ENCODE data around the gene KAT2A. TPM values are rescaled to one million over a fixed set of nuclear protein-coding genes. Genes with fewer than 3 reads are reported as not detected.
"Not testable (repeated sequence)": the region's sequence is repeated elsewhere in the genome, so short reads cannot be mapped to it uniquely, and the experiment has no call there.

KAT2A gene
- total RNA-seq = 24.1 and 26.2 TPM in 2 replicates

DNA sequence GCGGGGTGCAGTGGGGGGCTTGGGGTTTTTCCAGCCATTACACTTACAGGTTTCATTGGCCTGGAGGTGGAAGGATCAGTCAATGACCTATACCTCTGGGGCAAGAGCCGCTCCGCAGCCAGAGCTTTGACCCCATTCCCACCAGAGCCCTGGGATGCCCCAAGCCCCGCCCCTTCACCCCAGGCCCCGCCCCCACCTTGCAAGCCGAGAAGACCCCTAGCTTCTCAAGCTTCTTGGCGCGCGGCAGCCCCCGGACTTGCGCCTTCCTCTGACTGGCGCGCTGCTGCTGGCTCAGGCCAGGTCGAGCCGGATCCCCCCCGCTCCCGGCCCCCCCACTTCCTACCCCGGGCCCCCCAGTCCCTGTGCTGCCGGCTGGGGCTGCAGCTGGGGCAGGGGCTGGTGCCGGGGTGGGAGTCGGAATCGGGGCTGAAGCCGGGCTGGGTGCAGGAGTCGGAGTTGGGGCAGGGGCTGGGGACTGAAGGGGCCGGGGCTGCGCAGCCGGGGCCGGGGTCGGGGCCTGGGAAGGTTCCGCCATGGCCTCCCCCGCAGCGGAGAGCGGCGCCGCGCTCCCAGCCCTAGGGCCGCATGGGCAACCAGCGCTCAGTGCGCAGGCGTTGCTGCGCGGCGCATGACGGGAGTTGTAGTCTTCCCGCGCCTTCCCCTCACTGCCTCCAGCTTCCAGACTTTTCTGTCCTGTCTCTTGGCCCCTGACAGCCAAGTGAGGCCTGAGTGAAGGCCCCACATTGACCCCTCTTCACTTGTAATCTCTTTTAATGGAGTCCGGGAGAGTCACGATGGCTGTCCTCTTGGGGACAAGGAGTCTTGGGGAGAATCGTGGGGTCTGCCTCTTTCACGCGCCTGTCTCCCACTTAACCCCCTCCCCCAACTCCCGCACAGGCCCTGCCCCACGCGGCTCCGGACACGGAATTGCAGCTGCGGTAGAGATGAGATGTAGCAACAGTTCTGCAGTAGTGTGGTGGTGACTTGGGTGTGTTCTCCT lies at the start of gene KAT2A:
KAT2A (minus strand) TSS at position 598 of the 1,000 bp plus-strand sequence; CDS start at position 535, 63 bp downstream.
- DNase-seq (ENCODE audit: extremely low read depth, low read depth, low spot score) = no peak

DNA sequence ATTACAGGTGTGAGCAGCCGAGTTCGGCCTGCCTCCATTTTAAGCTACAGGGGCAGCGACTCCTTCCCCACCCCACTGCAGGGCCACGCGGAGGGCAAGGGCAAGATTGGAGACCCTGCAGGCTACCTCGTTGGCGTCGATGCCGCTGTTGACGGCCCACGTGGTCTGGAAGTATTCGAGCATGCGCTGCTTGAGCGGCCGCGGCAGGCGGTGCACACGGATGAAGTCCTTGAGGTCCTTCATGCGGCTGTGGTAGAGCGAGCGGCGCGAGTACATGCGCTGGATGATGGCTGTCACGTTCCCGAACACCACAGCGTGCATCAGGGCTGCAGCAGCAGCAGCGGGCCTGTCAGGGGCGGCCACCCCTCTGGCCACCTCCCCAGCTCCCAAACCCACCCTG lies 48.2 kb upstream of the KAT2A start:
- DNase-seq (ENCODE audit: extremely low read depth, low read depth, low spot score) = no peak

DNA sequence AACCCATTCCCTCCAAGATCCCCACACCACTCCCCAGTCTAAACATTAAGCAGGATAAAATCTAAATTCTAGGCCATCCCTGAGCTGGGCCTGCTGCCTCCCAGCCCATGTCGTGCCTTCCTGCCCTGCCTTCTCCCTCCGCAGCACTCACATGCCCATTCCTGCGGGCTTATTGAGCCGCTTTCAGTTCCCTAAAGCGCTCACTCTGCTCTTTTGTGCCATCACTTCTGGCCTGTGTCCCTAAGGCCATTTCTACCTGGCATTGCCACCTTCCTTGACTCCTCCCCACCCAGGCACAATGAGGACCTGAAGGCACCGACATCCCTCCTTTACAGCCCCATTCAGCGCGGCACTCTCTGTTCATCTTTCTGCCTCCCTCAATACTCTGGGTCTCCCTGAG lies 46.6 kb upstream of the KAT2A start:
- no peak for DNase-seq (ENCODE audit: extremely low read depth, low read depth, low spot score)

DNA sequence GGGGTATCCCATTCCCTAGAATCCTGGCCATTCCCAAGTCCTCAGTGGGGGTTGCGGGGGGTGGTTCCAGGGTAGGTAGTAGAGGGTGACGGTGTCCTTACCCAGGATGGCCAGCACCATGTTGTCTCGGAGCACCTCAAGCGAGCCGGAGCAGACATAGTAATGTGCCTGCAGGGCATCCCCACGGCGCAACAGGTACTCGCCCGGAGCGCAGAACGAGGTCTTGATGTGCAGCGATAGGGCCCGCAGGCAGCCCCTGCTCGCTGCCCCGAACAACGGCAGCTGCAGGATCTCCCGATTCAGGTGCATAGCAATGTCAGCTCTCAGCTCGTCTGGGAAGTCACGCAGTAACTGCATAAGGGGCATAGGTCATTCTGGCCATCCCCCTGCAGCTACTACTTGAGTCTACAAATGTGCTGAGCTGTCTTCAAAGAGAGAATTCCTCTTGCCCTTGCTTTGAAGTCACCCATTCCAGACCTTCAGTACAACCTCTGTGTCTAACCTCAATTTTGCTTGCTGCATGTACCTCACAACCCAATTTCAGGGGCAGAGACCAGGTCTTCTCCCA lies 45.1 kb upstream of the KAT2A start:
- no peak for DNase-seq (ENCODE audit: extremely low read depth, low read depth, low spot score)

DNA sequence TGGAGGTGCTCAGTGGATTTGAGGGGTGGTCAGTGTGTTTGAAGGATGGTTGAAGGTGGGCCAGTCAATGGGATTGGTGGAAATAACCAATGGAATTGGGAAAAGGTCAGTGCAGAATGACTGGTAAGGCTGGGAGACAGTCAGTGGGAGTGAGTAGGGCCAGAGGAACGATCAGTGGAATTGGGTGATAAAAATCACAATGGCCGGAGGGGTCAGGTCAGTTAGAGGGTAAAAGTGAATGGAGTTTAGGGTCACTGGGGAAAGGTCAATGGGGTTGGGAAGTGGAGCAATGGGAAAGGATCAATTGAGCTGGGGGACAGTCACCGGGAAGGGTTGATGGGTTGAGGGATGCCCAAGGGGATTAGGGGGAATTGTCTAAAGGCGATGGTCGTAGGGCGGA lies 44.6 kb upstream of the KAT2A start:
- DNase-seq (ENCODE audit: extremely low read depth, low read depth, low spot score) = no peak

DNA sequence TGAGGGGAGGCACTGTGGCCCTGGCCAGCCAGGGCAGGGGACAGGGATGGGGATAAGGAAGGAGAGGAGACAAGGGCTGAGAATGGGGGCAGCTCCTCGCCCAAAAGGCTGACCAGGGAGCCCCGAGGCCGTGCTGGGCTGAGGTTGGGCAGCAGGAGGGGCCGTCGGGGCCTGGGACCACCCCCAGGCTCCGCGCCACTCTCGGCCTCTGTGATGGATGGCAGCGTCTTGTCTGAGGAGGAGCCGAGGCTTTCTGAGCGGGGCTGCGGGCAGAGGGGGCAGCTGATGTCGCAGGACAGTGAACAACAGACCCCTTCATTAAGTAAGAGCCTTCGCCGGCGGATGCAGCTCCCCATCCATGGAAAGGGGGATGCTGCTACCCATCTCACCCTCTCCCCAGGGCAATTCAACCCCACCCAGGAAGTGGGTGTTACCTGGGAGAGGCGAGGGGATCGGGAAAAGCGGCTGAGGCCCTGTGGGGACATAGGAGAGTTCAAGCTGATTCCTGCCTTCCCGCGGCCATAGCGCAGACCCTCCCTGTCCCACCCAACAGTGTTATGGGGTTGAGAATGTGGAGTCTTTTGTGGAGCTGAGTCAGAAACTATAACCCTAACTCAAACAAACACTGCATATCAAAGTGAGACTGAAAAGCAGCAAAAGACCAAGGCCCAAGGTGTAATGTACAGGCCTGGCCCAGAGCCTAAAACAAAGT lies 42.7 kb upstream of the KAT2A start:
- no peak for DNase-seq (ENCODE audit: extremely low read depth, low read depth, low spot score)

DNA sequence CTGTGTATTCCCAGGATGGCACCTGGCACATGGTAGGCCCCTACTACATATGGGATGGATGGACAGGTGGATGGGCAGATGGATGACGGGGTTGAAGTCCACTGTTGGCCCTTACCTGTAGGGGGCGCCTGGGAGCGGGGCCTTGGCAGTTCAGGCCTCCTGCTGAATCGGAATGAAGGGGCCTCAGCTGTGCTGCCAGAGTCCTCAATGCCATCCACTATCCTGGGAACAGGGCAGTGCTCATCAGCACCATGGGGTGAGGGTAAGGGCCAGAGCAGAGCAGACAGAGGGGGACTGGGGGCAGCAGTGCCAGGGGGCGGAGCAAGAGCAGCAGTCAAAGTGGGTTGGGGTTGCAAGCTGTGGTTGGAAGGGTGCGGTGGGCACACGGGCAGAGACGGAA lies 41.9 kb upstream of the KAT2A start:
- no peak for DNase-seq (ENCODE audit: extremely low read depth, low read depth, low spot score)

DNA sequence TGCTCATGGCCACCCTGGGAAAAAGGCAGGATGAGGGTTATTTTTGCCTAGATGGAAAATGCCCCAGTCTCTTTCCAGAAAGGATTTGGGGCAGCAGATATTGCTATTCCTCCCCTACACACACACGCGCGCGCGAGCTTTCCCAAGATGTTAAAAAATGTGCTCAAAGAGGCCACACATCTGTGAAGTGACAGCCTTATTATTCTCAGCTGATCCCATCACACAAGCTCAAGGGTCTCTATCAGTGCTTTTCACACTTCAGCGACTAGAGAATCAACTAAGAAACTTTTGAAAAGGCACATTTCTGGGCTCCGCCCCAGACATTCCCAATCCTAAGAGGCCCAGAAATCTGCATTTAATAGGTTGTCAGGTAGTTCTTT lies 39.4 kb upstream of the KAT2A start:
- DNase-seq (ENCODE audit: extremely low read depth, low read depth, low spot score) = no peak

DNA sequence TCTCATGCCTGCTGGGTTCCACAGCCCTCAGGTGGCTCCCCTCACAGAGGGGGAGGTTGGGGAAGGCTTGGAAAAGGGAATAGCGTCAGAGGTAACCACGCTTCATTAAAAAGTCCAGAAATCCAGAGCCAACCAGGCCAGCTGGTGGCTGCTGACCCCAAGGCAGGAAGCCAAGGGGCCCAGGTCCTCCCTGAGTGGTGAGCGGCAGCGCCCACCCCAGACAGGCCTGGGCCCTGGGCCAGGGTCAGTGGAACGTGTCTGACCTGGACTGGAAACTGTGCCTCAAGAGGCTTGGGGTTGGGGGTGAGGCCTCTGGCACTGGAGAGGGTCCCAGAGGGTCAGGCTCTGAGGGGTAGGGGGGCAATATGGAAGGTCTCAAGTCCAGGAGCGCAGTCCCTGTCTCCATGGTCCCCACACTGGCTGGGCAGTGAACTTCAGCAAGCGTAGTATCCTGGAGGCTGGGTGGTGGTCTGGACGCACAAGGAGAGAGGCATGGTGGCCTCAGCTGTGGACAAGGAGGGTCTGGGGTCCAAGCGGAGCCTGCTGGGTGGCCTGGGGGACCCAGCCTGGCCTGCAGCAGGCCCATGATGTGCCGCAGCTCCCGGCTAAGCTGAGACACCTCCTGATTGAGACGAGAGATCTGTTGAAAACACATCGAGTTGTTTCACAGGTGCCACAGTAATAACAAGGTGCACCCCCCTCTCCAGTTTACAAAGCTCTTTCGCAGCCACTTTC lies 38.8 kb upstream of the KAT2A start:
- DNase-seq (ENCODE audit: extremely low read depth, low read depth, low spot score) = no peak

DNA sequence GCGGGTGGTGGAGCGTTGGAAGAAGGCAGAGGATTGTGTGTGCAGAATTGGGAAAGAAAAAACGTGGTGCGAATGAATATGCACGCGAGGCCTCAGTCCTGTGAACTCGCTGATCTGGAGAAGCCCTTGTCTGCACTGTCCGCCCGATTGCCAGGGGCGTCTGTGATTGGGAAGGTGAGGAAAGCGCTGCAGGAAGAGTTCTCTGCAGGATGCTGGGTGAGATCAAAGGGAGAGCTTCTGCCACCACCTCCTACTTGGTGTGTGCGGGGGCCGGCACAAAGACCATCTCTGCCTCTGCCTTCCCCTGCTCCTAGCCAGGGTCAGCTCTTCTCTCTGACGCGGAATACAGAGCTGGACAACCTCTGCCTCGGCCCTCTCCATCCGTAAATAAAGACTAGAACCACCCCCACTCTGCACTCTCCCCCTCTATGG lies 34.5 kb upstream of the KAT2A start:
- DNase-seq (ENCODE audit: extremely low read depth, low read depth, low spot score) = no peak

DNA sequence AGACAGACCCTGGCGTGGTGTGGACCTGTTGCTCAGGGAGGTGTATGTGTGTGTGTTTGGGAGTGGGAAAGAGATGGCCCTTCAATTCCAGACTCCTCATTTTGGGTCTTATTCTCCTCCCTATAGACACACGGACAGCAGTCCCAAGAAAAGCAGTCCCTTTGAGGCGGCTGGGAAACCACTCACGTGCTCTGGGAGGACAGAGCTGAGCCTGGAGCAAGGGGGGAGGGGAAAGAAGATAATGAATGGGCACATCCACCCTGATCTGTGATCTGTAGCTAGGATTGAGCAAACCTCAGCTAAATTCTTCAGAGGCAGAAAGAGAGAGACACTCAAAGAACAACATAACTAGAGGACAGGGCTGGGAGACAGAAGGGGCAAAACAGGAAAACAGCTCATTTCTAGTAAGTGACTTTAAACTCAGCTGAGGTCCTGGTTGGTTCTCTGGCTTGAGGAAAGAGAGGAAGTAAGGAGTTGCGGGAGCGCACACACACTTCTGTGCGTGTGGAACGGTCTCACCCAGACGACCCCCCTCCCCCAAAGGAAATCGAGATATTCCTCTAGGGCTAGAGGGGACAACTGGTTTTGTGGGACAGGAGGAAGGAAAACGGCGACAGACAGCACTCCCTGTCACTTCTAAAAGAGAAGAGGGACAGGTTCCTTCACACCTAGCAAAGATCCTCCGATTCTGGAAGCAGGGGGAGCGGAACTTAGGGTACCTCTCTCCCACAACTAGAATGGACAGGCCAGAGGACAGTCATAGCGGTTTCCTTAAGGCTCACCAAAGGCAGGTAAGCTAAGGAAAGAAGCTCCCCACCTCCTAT lies 33.0 kb upstream of the KAT2A start:
- DNase-seq (ENCODE audit: extremely low read depth, low read depth, low spot score) = no peak

DNA sequence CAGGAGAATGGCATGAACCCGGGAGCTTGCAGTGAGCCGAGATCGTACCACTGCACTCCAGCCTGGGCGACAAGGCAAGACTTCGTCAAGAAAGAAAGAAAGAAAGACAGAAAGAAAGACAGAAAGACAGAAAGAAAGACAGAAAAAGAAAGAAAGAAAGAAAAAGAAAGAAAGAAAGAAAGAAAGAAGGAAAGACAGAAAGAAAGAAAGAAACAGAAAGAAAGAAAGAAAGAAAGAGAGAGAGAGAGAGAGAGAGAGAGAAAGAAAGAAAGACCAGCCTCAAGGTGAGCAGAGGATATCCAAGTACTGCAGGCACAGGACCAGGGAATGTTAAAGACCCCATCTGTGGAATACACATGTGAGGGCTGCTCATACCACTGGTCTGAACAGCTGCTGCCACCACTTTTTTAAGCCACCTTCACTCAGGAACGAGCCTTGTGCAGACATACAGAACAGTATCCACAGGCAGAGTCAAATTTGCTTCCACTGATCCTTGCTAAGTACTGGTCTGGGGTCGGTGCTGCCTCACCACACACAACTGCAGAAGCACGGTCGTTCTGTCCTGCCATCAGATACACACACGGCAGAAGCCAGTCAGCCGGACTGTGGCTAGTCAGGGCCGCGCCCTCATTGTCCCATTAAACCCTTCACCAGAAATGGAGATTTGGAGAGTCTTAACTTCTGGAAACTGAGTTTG lies 25.9 kb upstream of the KAT2A start:
- no peak for DNase-seq (ENCODE audit: extremely low read depth, low read depth, low spot score)

DNA sequence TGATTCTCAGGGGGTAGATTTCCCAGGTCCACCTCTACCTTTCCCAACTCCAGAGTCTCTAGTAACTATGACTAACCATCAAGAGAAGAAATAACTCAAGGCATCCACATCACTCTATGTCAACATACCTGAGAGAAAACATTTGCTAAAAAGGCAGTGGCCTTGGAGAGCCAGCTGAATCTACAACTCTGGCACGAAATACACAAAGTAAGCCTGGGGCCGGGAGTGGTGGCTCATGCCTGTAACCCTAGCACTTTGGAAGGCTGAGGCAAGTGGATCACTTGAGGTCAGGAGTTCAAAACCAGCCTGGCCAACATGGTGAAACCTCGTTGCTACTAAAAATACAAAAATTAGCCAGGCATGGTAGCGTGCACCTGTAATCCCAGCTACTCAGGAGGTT lies 22.0 kb upstream of the KAT2A start:
- not testable (repeated sequence) for DNase-seq (ENCODE audit: extremely low read depth, low read depth, low spot score)

DNA sequence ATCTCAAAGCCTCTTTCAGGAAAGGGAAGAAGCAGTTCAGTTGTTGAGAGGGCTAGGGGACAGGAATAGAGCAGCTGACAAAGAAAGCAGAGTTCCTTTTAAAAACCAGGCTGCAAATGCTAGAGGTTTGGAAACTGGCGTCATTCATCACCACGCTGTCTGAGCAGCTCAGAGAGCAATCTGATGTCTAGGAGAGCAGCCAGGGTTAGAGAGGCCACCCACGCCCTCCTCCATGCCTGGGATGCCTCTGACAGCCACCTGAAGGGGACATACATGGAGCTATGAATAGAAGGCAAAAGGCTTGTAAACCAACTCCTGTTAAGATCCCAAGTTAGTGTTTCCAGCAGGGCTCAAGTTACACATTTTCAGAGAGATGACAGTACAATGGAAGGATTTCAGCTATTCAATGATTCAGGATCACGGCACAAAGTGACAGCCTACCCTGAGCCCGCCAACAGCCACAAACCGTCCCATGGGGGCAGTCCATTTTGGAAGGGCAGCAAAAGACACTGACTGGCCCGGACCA lies 21.3 kb upstream of the KAT2A start:
- DNase-seq (ENCODE audit: extremely low read depth, low read depth, low spot score) = no peak

DNA sequence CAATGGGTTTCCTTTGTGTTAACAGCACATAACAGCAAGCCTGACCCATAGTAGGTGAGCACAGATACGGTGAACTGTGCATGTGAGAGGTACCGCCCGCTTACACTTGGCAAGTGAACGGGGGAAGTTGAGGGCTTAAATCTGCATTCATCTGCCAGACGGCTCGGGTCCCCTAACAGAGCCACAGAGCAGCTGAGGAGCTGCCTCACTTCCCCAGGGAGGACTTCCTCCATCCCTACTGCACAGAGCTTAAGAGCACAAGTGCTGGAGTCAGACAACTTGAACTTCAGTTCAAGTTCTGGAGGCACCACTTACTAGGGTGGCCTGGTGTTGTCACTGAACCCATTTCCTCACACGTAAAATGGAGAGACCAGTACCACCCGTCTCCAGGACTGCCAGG lies 20.2 kb upstream of the KAT2A start:
- DNase-seq (ENCODE audit: extremely low read depth, low read depth, low spot score) = no peak

DNA sequence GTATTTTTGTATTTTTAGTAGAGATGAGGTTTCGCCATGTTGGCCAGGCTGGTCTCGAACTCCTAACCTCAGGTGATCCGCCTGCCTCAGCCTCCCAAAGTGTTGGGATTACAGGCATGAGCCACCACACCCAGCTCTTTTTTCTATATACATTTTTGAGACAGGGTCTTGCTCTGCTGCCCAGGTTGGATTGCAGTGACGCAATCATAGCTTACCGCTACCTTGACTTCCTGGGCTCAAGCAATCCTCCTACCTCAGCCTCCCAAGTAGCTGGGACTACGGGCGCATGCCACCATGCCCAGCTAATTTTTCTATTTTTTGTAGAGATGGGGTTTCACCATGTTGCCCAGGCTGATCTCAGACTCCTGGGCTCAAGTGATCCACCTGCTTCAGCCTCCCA lies 19.5 kb upstream of the KAT2A start:
- DNase-seq (ENCODE audit: extremely low read depth, low read depth, low spot score) = not testable (repeated sequence)

DNA sequence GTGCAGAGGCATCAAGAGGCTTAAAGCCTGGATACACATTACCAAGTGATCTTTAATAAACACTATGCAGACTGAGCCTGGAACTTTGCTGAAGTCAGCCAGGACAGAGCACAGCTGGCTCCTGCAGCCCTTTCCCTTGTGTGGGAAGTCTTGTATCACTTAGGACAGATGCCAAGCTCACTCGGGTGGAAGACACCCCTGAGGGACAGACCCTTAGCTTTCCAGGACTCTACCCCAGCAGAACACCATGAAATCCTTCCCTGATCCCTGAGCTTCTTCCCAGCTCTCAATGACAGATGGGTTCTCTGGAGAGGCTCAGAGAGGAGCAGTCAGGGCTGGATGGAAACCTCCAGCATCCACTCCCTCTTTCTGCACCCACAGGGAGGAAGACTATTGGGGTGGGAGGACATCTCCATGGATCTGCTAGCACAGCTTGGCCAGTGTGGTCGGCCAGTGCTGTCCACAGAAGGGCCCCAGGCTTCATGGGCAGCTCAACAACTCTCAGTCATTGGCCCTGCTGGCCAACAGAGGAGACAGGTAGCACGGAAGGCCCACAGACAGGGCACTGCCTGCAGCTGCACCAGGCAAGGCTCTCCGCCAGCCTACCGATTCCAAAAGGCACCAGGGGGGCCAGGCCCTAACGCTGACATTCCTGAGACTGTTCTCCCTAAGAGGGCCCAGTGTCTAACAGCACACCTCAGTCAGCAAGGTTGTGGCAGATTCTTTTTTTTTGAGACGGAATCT lies 17.8 kb upstream of the KAT2A start:
- no peak for DNase-seq (ENCODE audit: extremely low read depth, low read depth, low spot score)

DNA sequence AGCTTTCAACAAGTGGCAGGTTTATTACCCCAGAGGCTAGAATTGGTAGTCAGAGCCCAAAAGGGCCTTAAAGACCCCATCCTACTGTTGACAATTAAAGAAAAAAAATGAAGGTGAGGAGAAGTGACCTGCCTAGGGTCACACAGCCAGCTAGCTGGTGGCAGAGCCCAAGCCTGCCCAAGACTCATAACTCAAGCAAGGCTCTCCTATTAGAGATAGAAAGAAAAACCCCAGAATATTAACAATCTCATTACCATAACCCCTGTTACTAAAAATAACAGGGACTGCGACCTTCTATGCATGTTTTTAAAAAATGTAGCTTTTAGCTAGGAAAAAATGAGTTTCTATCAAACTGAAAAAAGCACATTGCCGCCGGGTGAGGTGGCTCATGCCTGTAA lies 15.5 kb upstream of the KAT2A start:
- no peak for DNase-seq (ENCODE audit: extremely low read depth, low read depth, low spot score)
